GM19328 (cell line): Measurements from ENCODE around the gene PLK1.
"Not testable (repeated sequence)": the region's sequence is repeated elsewhere in the genome, so short reads cannot be mapped to it uniquely, and the experiment has no call there.

Experiments
- ATAC-seq: cut with Tn5 transposase; IDR thresholded peaks from one replicate; pipeline ENCODE4 v1.9.1; 2021; ENCODE audit warnings: mild to moderate bottlenecking, moderate library complexity; ENCODE audit not compliant: unreplicated experiment

The PLK1 gene

GRCh38 chr16:23706439-23706838 is 27.8 kb downstream of the PLK1 start:
- ATAC-seq, result no peak

GRCh38 chr16:23709536-23709935 is 30.8 kb downstream of the PLK1 start:
- no peak for ATAC-seq

GRCh38 chr16:23710008-23710407 is 31.3 kb downstream of the PLK1 start:
- ATAC-seq, result no peak

GRCh38 chr16:23710504-23710903 is 31.8 kb downstream of the PLK1 start:
- no peak for ATAC-seq

- no peak for ATAC-seq
These were observed 33.1 kb downstream of the PLK1 start for GRCh38 chr16:23711785-23712184.

- ATAC-seq, result no peak
These were observed 34.3 kb downstream of the PLK1 start, which contains the start of gene ERN2 for GRCh38 chr16:23712976-23713375. TSS of gene ERN2 (minus strand) at chr16:23713222. CDS start at chr16:23713187, 35 bp downstream.

- ATAC-seq, result no peak
These were observed 37.8 kb downstream of the PLK1 start for GRCh38 chr16:23716484-23716883.

- ATAC-seq, result not testable (repeated sequence)
These were observed 44.0 kb downstream of the PLK1 start for GRCh38 chr16:23722613-23723240.

GRCh38 chr16:23724096-23724784 is 45.6 kb downstream of the PLK1 start:
- ATAC-seq, result no peak

GRCh38 chr16:23724785-23725131 is 46.1 kb downstream of the PLK1 start:
- no peak for ATAC-seq

- ATAC-seq, result no peak
These were observed 48.0 kb downstream of the PLK1 start for GRCh38 chr16:23726710-23727109.

GRCh38 chr16:23728112-23728477 is 49.4 kb downstream of the PLK1 start:
- ATAC-seq, result no peak

GRCh38 chr16:23729503-23730424 is 51.1 kb downstream of the PLK1 start:
- ATAC-seq, result no peak

GRCh38 chr16:23734176-23734893 is 55.6 kb downstream of the PLK1 start:
- ATAC-seq, result no peak

- not testable (repeated sequence) for ATAC-seq
These were observed 58.8 kb downstream of the PLK1 start for GRCh38 chr16:23737423-23738028.

- no peak for ATAC-seq
These were observed 60.8 kb downstream of the PLK1 start for GRCh38 chr16:23739516-23739915.
